Astrocyte of the hippocampus (primary cell): ENCODE data around the gene MYO1C.
"Not testable (repeated sequence)": the region's sequence is repeated elsewhere in the genome, so short reads cannot be mapped to it uniquely, and the experiment has no call there.

ENCODE experiments used
- DNase-seq: peaks from one replicate; pipeline ENCODE4 v3.0.0; 2011; ENCODE audit warnings: low read depth, low spot score

The MYO1C gene

DNA sequence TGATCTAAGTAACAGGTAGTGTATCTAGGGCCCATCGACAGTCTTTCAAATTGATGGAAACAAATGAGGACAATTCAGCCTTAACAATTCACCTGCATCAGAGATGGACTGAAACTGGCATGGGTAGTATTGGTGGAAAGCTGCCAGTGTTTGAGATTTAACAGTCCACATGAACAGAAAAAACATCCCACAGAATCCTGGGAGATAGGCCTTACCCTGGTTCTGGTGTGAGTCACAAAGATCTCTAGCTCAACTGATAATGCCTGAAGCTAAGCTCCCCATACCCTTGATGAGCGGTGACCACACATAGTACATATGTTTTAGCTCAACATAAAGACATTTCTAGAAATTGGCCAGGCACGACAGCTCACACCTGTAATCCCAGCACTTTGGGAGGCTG lies 58.3 kb downstream of the MYO1C start:
- peak; percentile 39 for DNase-seq

GRCh38 chr17:1431631-1432104 lies 60.8 kb downstream of the MYO1C start:
- no peak for DNase-seq

GRCh38 chr17:1423456-1424135 lies 68.9 kb downstream of the MYO1C start:
- DNase-seq: peak; percentile 31

DNA sequence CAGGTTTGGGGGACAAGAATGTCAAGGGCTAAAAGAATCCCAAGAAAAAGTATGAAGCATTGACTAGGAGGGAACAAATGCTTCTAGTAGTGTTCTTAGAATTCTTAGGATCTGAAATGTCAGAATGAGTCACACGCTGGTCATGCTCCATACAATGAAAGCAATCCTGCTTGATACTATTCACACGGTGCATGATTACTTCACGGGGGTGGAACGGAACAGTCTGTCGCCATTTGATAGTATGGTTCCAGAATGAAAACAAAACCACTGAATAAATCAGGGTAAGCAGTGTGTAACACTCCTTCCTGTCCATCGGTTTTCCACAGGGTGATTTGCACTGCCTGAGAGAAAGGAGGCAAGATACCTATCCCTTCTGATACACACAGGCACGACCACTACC lies 69.6 kb downstream of the MYO1C start:
- peak; percentile 96 for DNase-seq

DNA sequence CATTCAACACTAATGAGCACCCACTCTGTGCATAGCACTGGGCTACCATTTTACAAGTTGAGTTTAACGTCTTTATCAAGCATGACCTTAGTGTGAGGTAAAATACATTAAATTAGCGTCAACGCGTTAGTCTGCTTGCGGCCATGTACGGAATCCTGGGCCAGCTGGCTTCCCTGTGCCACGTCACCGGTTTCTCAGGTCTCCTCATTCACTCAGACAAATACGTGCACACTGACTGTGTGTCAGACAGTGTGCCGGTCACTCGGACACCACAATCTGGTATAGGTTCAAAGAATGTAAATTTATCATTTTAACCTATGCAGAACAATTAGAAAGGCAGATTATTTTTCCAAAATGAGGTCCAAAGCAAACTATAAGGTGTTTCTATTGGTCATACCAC lies 71.0 kb downstream of the MYO1C start:
- no peak for DNase-seq

DNA sequence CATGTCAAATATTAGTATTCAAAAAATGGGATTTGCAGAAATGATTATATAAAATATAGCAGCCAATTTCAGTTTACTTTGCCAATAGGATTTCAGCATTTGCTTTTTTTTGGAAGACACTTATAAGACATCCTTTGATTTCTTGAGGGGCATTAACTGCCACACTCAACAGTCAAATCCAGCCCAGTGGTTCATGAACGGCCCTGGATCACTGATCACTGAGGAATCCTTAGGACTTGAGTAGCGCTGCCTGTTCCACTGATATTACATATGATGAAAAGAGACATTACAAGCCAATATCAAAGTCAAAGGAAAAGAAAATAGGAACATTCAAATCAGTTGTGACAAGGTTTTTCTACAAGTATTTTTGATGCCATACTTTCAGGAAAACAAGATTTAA lies 71.5 kb downstream of the MYO1C start:
- DNase-seq: no peak

- DNase-seq: no peak
Measured at GRCh38 chr17:1420163-1420562, 72.3 kb downstream of the MYO1C start.

DNA sequence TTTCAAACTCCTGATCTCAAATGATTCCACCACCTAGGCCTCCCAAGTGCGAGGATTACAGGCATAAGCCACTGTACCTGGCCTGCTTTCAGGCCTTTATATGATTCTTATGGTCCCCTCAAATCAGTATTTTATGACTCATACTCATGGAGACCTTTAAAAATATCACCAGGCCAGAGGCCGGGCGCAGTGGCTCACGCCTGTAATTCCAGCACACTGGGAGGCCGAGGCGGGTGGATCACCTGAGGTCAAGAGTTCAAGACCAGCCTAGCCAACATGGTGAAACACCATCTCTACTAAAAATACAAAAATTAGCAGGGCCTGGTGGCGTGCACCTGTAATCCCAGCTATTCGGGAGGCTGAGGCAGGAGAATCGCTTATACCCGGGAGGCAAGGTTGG lies 74.0 kb downstream of the MYO1C start:
- not testable (repeated sequence) for DNase-seq

- no peak for DNase-seq
Measured at GRCh38 chr17:1416414-1416813, 76.1 kb downstream of the MYO1C start.

GRCh38 chr17:1414634-1415033 lies 77.9 kb downstream of the MYO1C start:
- no peak for DNase-seq
